Hepatocyte (in vitro differentiated cells): Measurements from ENCODE around the gene SUMF1. TPM values are rescaled to one million over a fixed set of nuclear protein-coding genes. Genes with fewer than 3 reads are reported as not detected.

Experiments used
- DNase-seq: peaks from one replicate; pipeline ENCODE4 v3.0.0-alpha.2; 2016; ENCODE audit warnings: low spot score
- H2AFZ ChIP-seq: fragments of 200-600 bp; sonication (generic); 2 replicates; pipeline ENCODE4 v1.6.0; 2016; ENCODE audit warnings: antibody characterized with exemption, mild to moderate bottlenecking
- H3K27ac ChIP-seq: fragments of 200-600 bp; sonication (generic); 2 replicates; pipeline ENCODE4 v1.5.1; 2016; ENCODE audit warnings: mild to moderate bottlenecking
- H3K27me3 ChIP-seq: fragments of 200-600 bp; sonication (generic); 2 replicates; pipeline ENCODE4 v1.6.1; 2016
- H3K36me3 ChIP-seq: fragments of 200-600 bp; sonication (generic); replicated peaks from 2 replicates; pipeline ENCODE4 v1.5.1; 2016; ENCODE audit warnings: low read depth; ENCODE audit not compliant: insufficient read depth
- H3K4me1 ChIP-seq: fragments of 200-600 bp; sonication (generic); 2 replicates; pipeline ENCODE4 v1.5.1; 2016; ENCODE audit warnings: mild to moderate bottlenecking, moderate library complexity; ENCODE audit not compliant: insufficient read depth
- H3K4me2 ChIP-seq: fragments of 200-600 bp; sonication (generic); 2 replicates; pipeline ENCODE4 v1.6.0; 2016
- H3K4me3 ChIP-seq: fragments of 200-600 bp; sonication (generic); 2 replicates; pipeline ENCODE4 v1.5.1; 2016; ENCODE audit warnings: mild to moderate bottlenecking
- H3K79me2 ChIP-seq: fragments of 200-600 bp; sonication (generic); 2 replicates; pipeline ENCODE4 v1.6.0; 2017; ENCODE audit warnings: mild to moderate bottlenecking
- H3K9me2 ChIP-seq: fragments of 200-600 bp; sonication (generic); replicated peaks from 2 replicates; pipeline ENCODE4 v1.6.0; 2017; ENCODE audit warnings: mild to moderate bottlenecking; ENCODE audit not compliant: insufficient read depth
- H3K9me3 ChIP-seq: fragments of 200-600 bp; sonication (generic); 2 replicates; pipeline ENCODE4 v1.5.1; 2016; ENCODE audit warnings: low read depth, mild to moderate bottlenecking
- H4K20me1 ChIP-seq: fragments of 200-600 bp; sonication (generic); 2 replicates; pipeline ENCODE4 v1.6.0; 2016; ENCODE audit warnings: mild to moderate bottlenecking; ENCODE audit not compliant: insufficient read depth, poor library complexity, severe bottlenecking
- EZH2 ChIP-seq: fragments of 200-600 bp; sonication (generic); IDR thresholded peaks from 2 replicates; pipeline ENCODE4 v1.6.1; 2016; ENCODE audit warnings: antibody characterized with exemption, mild to moderate bottlenecking, borderline replicate concordance
- EZH2phosphoT487 ChIP-seq: fragments of 200-600 bp; sonication (generic); IDR thresholded peaks from one replicate; pipeline ENCODE4 v1.6.1; 2018; ENCODE audit warnings: antibody characterized with exemption, mild to moderate bottlenecking, low read depth, moderate library complexity; ENCODE audit not compliant: unreplicated experiment, severe bottlenecking
- whole genome bisulfite sequencing: methylation state at CpG from one replicate; pipeline ENCODE4 v1.1.6; 2016; ENCODE audit warnings: low lambda C conversion rate; ENCODE audit errors: missing lambda C conversion rate; 5-methylcytosine and 5-hydroxymethylcytosine counted together
- polyA plus RNA-seq: library from polyadenylated mRNA; unstranded; fragments of >200 nt; fragmentation: Nextera tagmentation; extraction: Ambion mirVana; gene quantifications from 2 replicates; pipeline ENCODE4 v1.2.1, GENCODE V29; 2016
- total RNA-seq: library from RNA; depleted of rRNA; stranded (reverse); fragments of >200 nt; gene quantifications from 2 replicates; pipeline ENCODE4 v1.2.3, GENCODE V29; 2014
- TF ChIP-seq, protein P1 (sequence below): fragments of 200-600 bp; sonication (generic); IDR thresholded peaks from 2 replicates; pipeline ENCODE4 v1.5.1; 2016; ENCODE audit warnings: antibody characterized with exemption, mild to moderate bottlenecking; ENCODE audit not compliant: poor library complexity

The SUMF1 gene
- total and polyA plus RNA-seq, 2 experiments from 2014 or later, result 55.5 to 59.0 TPM

DNA sequence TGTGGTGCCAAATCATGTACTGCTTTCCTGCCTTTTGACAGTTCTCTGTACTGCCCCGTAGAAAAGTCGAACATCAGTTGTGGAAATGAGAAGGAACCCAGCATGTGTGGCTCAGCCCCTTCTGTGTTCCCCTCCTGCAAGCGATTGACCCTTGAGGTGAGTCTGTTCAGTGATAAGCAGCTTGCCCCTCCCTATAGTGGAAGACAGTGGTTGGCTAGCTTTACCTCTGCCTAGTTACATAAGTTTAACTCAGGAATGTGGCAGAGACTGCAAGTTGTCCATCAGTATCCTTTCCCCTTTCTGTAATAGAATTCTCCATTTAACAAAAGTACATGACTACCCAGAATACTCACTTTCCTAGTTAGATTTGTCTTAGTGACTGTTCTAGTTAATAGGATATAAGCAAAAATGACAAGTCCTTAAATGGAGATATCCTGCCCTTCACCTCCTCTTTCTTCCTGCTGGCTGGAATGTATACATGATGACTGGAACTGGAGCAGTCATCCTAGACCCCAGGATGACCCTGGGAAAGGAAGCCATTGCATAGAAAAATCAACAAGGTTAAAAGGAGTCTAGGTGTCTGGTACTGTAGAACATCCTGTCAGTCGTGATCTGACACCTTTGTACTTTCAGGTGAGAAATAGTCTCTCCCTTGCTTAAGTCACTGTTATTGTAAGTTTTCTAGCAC, 153.3 kb downstream of the SUMF1 start:
- H3K27me3 ChIP-seq, result no peaks in the 10 kb centered on the region
- H3K4me3 ChIP-seq, result no peak overlapping the region
- H4K20me1 ChIP-seq, result peaks cover 5% of the 10 kb centered on the region
- peaks cover 3% of the 10 kb centered on the region for H3K36me3 ChIP-seq
- H3K4me1 ChIP-seq, result no peaks in the 10 kb centered on the region
- H3K9me2 ChIP-seq, result no peaks in the 10 kb centered on the region
- peaks cover 15% of the 10 kb centered on the region for H3K79me2 ChIP-seq
- DNase-seq, result no peak
- H3K4me2 ChIP-seq, result no peak overlapping the region
- TF ChIP-seq, protein P1, sequence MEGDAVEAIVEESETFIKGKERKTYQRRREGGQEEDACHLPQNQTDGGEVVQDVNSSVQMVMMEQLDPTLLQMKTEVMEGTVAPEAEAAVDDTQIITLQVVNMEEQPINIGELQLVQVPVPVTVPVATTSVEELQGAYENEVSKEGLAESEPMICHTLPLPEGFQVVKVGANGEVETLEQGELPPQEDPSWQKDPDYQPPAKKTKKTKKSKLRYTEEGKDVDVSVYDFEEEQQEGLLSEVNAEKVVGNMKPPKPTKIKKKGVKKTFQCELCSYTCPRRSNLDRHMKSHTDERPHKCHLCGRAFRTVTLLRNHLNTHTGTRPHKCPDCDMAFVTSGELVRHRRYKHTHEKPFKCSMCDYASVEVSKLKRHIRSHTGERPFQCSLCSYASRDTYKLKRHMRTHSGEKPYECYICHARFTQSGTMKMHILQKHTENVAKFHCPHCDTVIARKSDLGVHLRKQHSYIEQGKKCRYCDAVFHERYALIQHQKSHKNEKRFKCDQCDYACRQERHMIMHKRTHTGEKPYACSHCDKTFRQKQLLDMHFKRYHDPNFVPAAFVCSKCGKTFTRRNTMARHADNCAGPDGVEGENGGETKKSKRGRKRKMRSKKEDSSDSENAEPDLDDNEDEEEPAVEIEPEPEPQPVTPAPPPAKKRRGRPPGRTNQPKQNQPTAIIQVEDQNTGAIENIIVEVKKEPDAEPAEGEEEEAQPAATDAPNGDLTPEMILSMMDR, result no peak
- no peak for TF ChIP-seq EZH2
- TF ChIP-seq EZH2phosphoT487, result no peak
- no peak overlapping the region for H3K27ac ChIP-seq
- H3K9me3 ChIP-seq, result no peaks in the 10 kb centered on the region
- H2AFZ ChIP-seq, result no peak overlapping the region
- 92% methylated on average over 4 of the region's 4 CpGs for WGBS

DNA sequence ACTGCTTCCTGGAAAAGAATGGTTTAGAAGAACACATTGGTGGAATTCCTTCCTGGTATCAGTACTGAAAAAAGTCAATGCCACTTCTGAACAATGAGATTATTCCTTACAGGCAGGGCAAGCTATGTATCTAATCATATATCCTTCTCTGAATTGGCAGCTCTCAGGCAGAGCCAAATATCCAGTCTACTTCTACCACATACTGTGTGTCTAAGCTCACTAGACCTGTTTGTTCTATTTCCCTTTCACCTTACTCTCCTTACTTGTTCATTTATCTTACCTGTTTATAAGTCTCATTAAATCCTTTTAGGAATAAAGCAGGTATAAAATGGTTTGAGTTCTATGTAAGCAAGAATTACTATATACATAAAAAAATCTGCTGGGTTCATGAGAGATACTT, 155.6 kb downstream of the SUMF1 start:
- DNase-seq, result no peak
- TF ChIP-seq, protein P1, result no peak
- TF ChIP-seq EZH2, result no peak
- no peak for TF ChIP-seq EZH2phosphoT487
- Histone ChIP-seq H3K27ac (no peak overlapping the region), H3K79me2 (peaks cover 29% of the 10 kb centered on the region), H3K4me1 (no peaks in the 10 kb centered on the region), H3K9me2 (no peaks in the 10 kb centered on the region), H3K4me2 (no peak overlapping the region), H4K20me1 (peaks cover 5% of the 10 kb centered on the region), H3K27me3 (no peaks in the 10 kb centered on the region), H3K4me3 (no peak overlapping the region), H3K9me3 (no peaks in the 10 kb centered on the region), H2AFZ (no peak overlapping the region), H3K36me3 (no peaks in the 10 kb centered on the region)

Other genes with a start within 250 kb of the SUMF1 start
- 15.4 and 23.4 TPM in 2 replicates for gene SETMAR, start 163.9 kb downstream of the SUMF1 start, total RNA-seq
- gene SETMAR, start 163.9 kb downstream of the SUMF1 start, polyA plus RNA-seq, result 13.5 and 16.5 TPM in 2 replicates
- 79.1 and 90.8 TPM in 2 replicates for gene ITPR1, start 26.1 kb upstream of the SUMF1 start, total RNA-seq
- gene ITPR1, start 26.1 kb upstream of the SUMF1 start, polyA plus RNA-seq, result 46.8 and 54.8 TPM in 2 replicates